Testis (tissue), 3 donors: ENCODE measurements around the gene STOX2. TPM values are rescaled to one million over a fixed set of nuclear protein-coding genes. Genes with fewer than 3 reads are reported as not detected.

Experiments
- DNase-seq: peaks from one replicate; pipeline ENCODE4 v3.0.0-alpha.2; 2019
- H3K27ac ChIP-seq, 2 donors: fragments of 200-600 bp; sonication (generic); one replicate each; pipeline ENCODE4 v1.5.1; 2019
- H3K27me3 ChIP-seq: fragments of 200-600 bp; sonication (generic); one replicate; pipeline ENCODE4 v1.5.1; 2019
- H3K36me3 ChIP-seq: fragments of 200-600 bp; sonication (generic); one replicate; pipeline ENCODE4 v1.5.1; 2017; ENCODE audit warnings: low read depth; ENCODE audit errors: missing control alignments
- H3K4me1 ChIP-seq: fragments of 200-600 bp; sonication (generic); one replicate; pipeline ENCODE4 v1.5.1; 2019
- H3K4me3 ChIP-seq, 2 donors: fragments of 200-600 bp; sonication (generic); one replicate each; pipeline ENCODE4 v1.5.1; 2017 to 2019
- H3K9me3 ChIP-seq: fragments of 200-600 bp; sonication (generic); one replicate; pipeline ENCODE4 v1.5.1; 2017
- CTCF ChIP-seq, 3 experiments: fragments of 450-650 bp in 2 of 3; fragments of 200-600 bp in 1 of 3; sonication (generic) in 1 of 3; IDR thresholded peaks; one replicate each; pipeline ENCODE4 v1.5.1; 2016 to 2019; ENCODE audit warnings: antibody characterized with exemption in 3 of 3, mild to moderate bottlenecking in 2 of 3, moderate library complexity in 1 of 3
- POLR2A ChIP-seq: fragments of 450-650 bp; IDR thresholded peaks from one replicate; pipeline ENCODE4 v1.6.1; 2017; ENCODE audit warnings: antibody characterized with exemption, mild to moderate bottlenecking, moderate library complexity
- WGBS, 2 donors: methylation state at CpG; one replicate each; pipeline ENCODE4 v1.1.5; 2018; 5-methylcytosine and 5-hydroxymethylcytosine counted together
- intact Hi-C: fragments of 100-400 bp; cut with DNase I; formaldehyde crosslinking; loops from one replicate; pipeline ENCODE4 v1.15.1; 2023; ENCODE audit warnings: low total_unique reads
- polyA plus RNA-seq: library from polyadenylated mRNA; stranded (reverse); fragments of 350-450 nt; fragmentation: Illumina TruSeq; extraction: RNeasy Lipid Tissue Mini Kit (QIAGEN cat#74804); gene quantifications from one replicate; pipeline ENCODE4 v1.2.3, GENCODE V29; 2014; ENCODE audit warnings: low read depth, low replicate concordance; ENCODE audit not compliant: insufficient read depth
- total RNA-seq, 2 donors: library from RNA; depleted of rRNA; stranded (reverse); fragments of >200 nt; gene quantifications; one replicate each; pipeline ENCODE4 v1.2.3, GENCODE V29; 2016

STOX2 gene
- total and polyA plus RNA-seq, 3 donors from 2014 or later: 5.8 to 17.7 (median 15.2) TPM

GRCh38 chr4:184028561-184029374 is 123.7 kb downstream of the STOX2 start:
- DNase-seq: no peak
- H3K36me3 ChIP-seq: no peaks in the 10 kb centered on the region
- H3K9me3 ChIP-seq: no peaks in the 10 kb centered on the region
- peak overlapping the region in 1 of 2 donors; percentile 10 for H3K4me3 ChIP-seq
- intact Hi-C loops: no loop called here
- TF ChIP-seq CTCF (IDR thresholded peaks at IDR 0.05): no peak
- H3K4me1 ChIP-seq: no peaks in the 10 kb centered on the region
- no peak overlapping the region for H3K27ac ChIP-seq
- 49 to 66% methylated on average over 16 to 18 of the region's 18 CpGs for WGBS, 2 donors
- H3K27me3 ChIP-seq: no peaks in the 10 kb centered on the region

GRCh38 chr4:184030036-184030435 is 124.9 kb downstream of the STOX2 start:
- no peak overlapping the region for H3K4me3 ChIP-seq

GRCh38 chr4:184030764-184031163 is 125.7 kb downstream of the STOX2 start:
- no peak for TF ChIP-seq POLR2A
- no peak for TF ChIP-seq CTCF (IDR thresholded peaks at IDR 0.05)
- Histone ChIP-seq H3K27me3 (no peaks in the 10 kb centered on the region), H3K27ac (no peak overlapping the region), H3K4me1 (no peaks in the 10 kb centered on the region), H3K36me3 (no peaks in the 10 kb centered on the region), H3K9me3 (no peaks in the 10 kb centered on the region), H3K4me3 (no peak overlapping the region)
- DNase-seq: no peak
- intact Hi-C loops: no loop called here
- WGBS, 2 donors: 59 to 79% methylated on average over 1 of the region's 1 CpG

More at GRCh38 chr4:184030036-184030435, 124.9 kb downstream of the STOX2 start:
- Histone ChIP-seq H3K9me3 (no peaks in the 10 kb centered on the region), H3K27ac (no peak overlapping the region), H3K27me3 (no peaks in the 10 kb centered on the region), H3K36me3 (no peaks in the 10 kb centered on the region), H3K4me1 (no peaks in the 10 kb centered on the region)
- WGBS, 2 donors: 93% methylated on average over 11 of the region's 11 CpGs
- intact Hi-C loops: no loop called here
- no peak for DNase-seq
- TF ChIP-seq CTCF (IDR thresholded peaks at IDR 0.05) (no peak), POLR2A (no peak)

GRCh38 chr4:184032091-184032490 is 127.0 kb downstream of the STOX2 start:
- TF ChIP-seq CTCF (IDR thresholded peaks at IDR 0.05): no peak
- no peak for TF ChIP-seq POLR2A
- Histone ChIP-seq H3K9me3 (no peaks in the 10 kb centered on the region), H3K36me3 (no peaks in the 10 kb centered on the region), H3K4me1 (no peaks in the 10 kb centered on the region), H3K4me3 (no peak overlapping the region), H3K27ac (no peak overlapping the region), H3K27me3 (no peaks in the 10 kb centered on the region)
- intact Hi-C loops: no loop called here
- no peak for DNase-seq
- whole genome bisulfite sequencing, 2 donors: 76 to 82% methylated on average over 6 of the region's 6 CpGs

- TF ChIP-seq CTCF (IDR thresholded peaks at IDR 0.05): no peak
- TF ChIP-seq POLR2A: no peak
- Histone ChIP-seq H3K4me3 (peak overlapping the region in 1 of 2 donors; percentile 21), H3K9me3 (no peaks in the 10 kb centered on the region), H3K27me3 (no peaks in the 10 kb centered on the region), H3K4me1 (peaks cover 3% of the 10 kb centered on the region), H3K36me3 (no peaks in the 10 kb centered on the region), H3K27ac (no peak overlapping the region)
- WGBS, 2 donors: 0 to 5% methylated on average over 11 to 22 of the region's 22 CpGs
- DNase-seq: peak; percentile 29
- intact Hi-C loops: no loop called here
These were observed 134.9 kb downstream of the STOX2 start for GRCh38 chr4:184039963-184040383.
